NCI-H146 treated with DMSO at 0.1 percent for 48 hours (cell line): Measurements from ENCODE around the gene XRN2.

Experiments
- DNase-seq: peaks from one replicate; lab custom pipeline; 2025; ENCODE audit not compliant: unreplicated experiment; lab: John Stamatoyannopoulos, UW

XRN2 gene

GRCh38 chr20:21301940-21302663 lies 1.0 kb upstream of the XRN2 start:
- no peak for DNase-seq

- no peak for DNase-seq
Measured at GRCh38 chr20:21302664-21303060, 469 bp upstream of the XRN2 start.

- no peak for DNase-seq
Measured at GRCh38 chr20:21303872-21304586, 898 bp downstream of the XRN2 start.

GRCh38 chr20:21308340-21308739 lies 5.2 kb downstream of the XRN2 start:
- DNase-seq = no peak

- no peak for DNase-seq
Measured at GRCh38 chr20:21309678-21310467, 6.7 kb downstream of the XRN2 start.

- no peak for DNase-seq
Measured at GRCh38 chr20:21312813-21313474, 9.8 kb downstream of the XRN2 start.

- no peak for DNase-seq
Measured at GRCh38 chr20:21315138-21315537, 12.0 kb downstream of the XRN2 start.

- DNase-seq = no peak
Measured at GRCh38 chr20:21322083-21322710, 19.1 kb downstream of the XRN2 start.

- DNase-seq = no peak
Measured at GRCh38 chr20:21322921-21323331, 19.8 kb downstream of the XRN2 start.

- DNase-seq = no peak
Measured at GRCh38 chr20:21323640-21324039, 20.5 kb downstream of the XRN2 start.

GRCh38 chr20:21324126-21324525 lies 21.0 kb downstream of the XRN2 start:
- DNase-seq = no peak

- no peak for DNase-seq
Measured at GRCh38 chr20:21325296-21325695, 22.2 kb downstream of the XRN2 start.

GRCh38 chr20:21326700-21327099 lies 23.6 kb downstream of the XRN2 start:
- DNase-seq = no peak

GRCh38 chr20:21336455-21337151 lies 33.5 kb downstream of the XRN2 start:
- DNase-seq = no peak

- DNase-seq = no peak
Measured at GRCh38 chr20:21338291-21338690, 35.2 kb downstream of the XRN2 start.

- no peak for DNase-seq
Measured at GRCh38 chr20:21339499-21339898, 36.4 kb downstream of the XRN2 start.

GRCh38 chr20:21340991-21341697 lies 38.0 kb downstream of the XRN2 start:
- DNase-seq = no peak

- DNase-seq = no peak
Measured at GRCh38 chr20:21342656-21343345, 39.7 kb downstream of the XRN2 start.
